Stimulated activated effector memory CD8-positive, alpha-beta T cell treated with anti-CD3 and anti-CD28 coated beads, Interleukin-12 subunit alpha, Interleukin-12 subunit beta, amount 100 ng/mL, for 72 hours (primary cell): ENCODE results near the gene GDNF.
A peak's percentile ranks its signal among the peaks of the same experiment; 100 is the strongest.

Experiments used
- ATAC-seq: fragments of 150-1000 bp; cut with Tn5 transposase; 2 replicates; pipeline ENCODE4 v1.10.0; 2021
- DNase-seq, 2 donors: peaks; one replicate each; pipeline ENCODE4 v3.0.0; 2021 to 2022; ENCODE audit warnings: low spot score in 2 of 2
- H3K27ac Mint-ChIP-seq: one replicate; pipeline ENCODE4 v1.8.0; 2022; ENCODE audit warnings: mild to moderate bottlenecking, mixed read lengths
- H3K36me3 Mint-ChIP-seq: one replicate; pipeline ENCODE4 v1.8.0; 2022; ENCODE audit warnings: mild to moderate bottlenecking, mixed read lengths
- H3K4me1 Mint-ChIP-seq: one replicate; pipeline ENCODE4 v1.8.0; 2022; ENCODE audit warnings: mixed read lengths
- H3K4me3 Mint-ChIP-seq: one replicate; pipeline ENCODE4 v1.8.0; 2022; ENCODE audit warnings: mild to moderate bottlenecking, mixed read lengths
- H3K9me3 Mint-ChIP-seq: one replicate; pipeline ENCODE4 v1.8.0; 2022; ENCODE audit warnings: mixed read lengths

GDNF gene

GRCh38 chr5:37836592-37837413, 3.0 kb downstream of the GDNF start:
- DNase-seq (no peak), ATAC-seq (peak; percentile 9)
- Mint-ChIP-seq H3K36me3 (no peaks in the 10 kb centered on the region), H3K9me3 (no peaks in the 10 kb centered on the region), H3K27ac (no peak overlapping the region), H3K4me3 (peak overlapping the region; percentile 66), H3K4me1 (peaks cover 26% of the 10 kb centered on the region)

DNA sequence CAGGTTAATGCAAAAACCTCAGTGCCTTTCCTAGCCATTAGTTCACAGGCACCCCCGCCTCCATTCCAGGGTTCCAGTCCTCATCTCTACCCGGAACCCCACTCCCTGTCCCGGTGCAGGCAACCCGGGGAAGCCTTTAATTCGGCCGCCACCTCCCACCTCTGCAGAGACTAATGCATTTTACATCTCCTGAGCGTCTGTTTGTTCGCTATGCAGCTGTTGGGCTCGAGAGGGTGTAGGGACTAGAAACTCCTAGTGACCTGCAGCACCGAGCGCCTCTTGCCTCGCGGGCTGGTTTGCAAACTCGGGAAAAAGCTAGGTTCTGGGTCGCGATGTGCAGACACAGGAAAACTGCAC, 3.6 kb downstream of the GDNF start:
- Mint-ChIP-seq H3K4me3 (peak overlapping the region; percentile 66), H3K9me3 (no peaks in the 10 kb centered on the region), H3K4me1 (peaks cover 26% of the 10 kb centered on the region), H3K36me3 (no peaks in the 10 kb centered on the region), H3K27ac (no peak overlapping the region)
- ATAC-seq: no peak
- DNase-seq: no peak

- Mint-ChIP-seq H3K4me3 (no peak overlapping the region), H3K27ac (no peak overlapping the region), H3K4me1 (peaks cover 26% of the 10 kb centered on the region), H3K36me3 (no peaks in the 10 kb centered on the region), H3K9me3 (no peaks in the 10 kb centered on the region)
- ATAC-seq (no peak), DNase-seq (no peak)
These were observed 4.4 kb downstream of the GDNF start for GRCh38 chr5:37835380-37835973.

DNA sequence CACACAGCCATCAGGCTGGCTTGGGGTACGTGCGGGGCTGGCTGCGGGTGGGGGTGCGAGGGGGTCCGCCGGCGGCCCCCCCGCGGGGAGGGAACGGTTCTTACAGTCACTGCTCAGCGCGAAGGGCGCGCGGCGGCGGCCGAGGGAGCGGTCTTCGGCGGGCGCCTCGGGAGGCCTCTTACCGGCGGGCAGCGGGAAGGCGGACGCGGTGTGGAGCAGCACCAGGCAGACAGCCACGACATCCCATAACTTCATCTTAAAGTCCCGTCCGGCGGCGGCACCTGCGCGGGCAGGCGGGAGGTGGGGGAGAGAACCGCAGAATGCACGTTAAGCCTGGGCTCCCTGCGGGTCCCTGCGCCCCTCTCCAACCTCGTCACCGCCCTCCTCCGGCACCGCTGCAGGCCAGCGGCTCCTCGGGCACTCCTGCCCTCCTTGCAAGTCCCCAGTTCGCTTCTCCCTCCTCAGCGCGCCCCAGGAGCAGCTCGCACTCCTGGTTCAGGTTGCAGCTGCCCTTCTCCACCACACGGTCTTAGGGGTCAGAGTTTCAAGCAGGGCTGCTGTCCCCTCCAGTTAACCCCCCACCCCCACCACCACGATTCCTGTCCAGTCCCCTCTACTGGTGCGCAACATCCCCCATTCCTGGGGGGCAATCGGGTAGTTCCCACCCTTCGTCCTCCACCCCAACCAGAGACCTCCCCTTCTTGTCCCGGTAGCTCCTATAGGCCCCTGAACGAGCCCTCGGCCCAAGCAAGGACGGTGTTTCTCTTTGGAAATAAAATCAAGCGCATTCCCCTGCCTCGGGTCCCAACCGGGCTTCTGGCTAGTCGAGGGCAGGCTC, 5.1 kb downstream of the GDNF start:
- H3K9me3 Mint-ChIP-seq: no peaks in the 10 kb centered on the region
- no peaks in the 10 kb centered on the region for H3K36me3 Mint-ChIP-seq
- H3K27ac Mint-ChIP-seq: no peak overlapping the region
- H3K4me3 Mint-ChIP-seq: no peak overlapping the region
- ATAC-seq: no peak
- DNase-seq: no peak
- peaks cover 26% of the 10 kb centered on the region for H3K4me1 Mint-ChIP-seq

DNA sequence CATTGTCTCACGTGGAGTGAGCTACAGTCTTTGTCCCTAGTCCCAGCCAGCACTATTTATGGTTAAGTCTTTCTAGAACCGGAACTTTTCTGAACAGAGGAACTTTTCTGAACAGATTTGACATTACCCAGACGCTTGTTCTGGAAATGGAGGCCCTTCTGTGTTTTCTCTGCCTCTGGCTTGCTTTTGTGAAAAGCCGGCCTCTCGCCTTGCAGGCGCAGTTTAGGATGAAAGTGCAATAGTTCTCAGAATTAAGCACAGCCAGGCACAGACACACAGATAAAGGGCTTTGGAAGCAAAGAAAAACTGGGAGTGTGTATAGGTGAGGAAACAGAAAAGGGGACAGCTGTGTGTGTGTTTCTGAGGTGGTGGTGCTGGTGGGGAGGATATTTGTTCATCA, 5.9 kb downstream of the GDNF start:
- Mint-ChIP-seq H3K9me3 (no peaks in the 10 kb centered on the region), H3K27ac (no peak overlapping the region), H3K4me1 (peaks cover 26% of the 10 kb centered on the region), H3K36me3 (no peaks in the 10 kb centered on the region), H3K4me3 (no peak overlapping the region)
- ATAC-seq: no peak
- DNase-seq: no peak

DNA sequence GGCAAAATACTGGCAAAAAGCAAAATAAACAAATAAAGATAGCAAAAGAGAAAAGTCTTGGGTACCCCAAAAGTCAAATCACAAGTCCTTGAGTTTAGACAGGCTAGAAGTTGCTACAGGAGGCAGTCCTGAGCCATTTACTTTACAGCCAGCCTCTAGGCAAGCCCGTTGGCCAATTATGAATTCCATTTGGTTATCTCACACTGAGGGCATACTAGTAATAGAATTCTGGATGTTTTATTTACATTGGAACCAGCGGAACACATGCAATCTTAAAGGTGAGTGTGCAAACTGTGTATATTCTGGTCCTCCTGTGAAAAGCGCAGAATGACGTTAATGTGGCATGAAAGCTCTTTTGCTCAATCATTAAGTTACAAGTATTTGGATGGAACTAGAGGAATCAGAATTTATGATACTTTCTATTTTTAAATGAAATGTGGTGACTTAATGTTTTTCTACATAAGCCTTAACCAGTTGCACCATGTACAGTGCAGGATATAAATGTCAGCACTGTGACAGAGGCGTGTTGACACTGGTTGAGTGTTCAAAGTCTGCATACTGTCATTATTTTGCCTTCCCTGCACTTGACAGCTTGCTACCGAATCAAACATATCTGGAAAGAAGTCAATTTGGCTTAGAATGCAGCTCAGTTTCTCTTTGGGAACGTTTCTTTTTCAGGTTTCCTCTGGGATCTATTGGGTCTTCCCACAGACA, 7.9 kb downstream of the GDNF start:
- no peaks in the 10 kb centered on the region for H3K36me3 Mint-ChIP-seq
- H3K27ac Mint-ChIP-seq: no peak overlapping the region
- DNase-seq (no peak), ATAC-seq (no peak)
- H3K4me3 Mint-ChIP-seq: no peak overlapping the region
- H3K4me1 Mint-ChIP-seq: peaks cover 8% of the 10 kb centered on the region
- H3K9me3 Mint-ChIP-seq: no peaks in the 10 kb centered on the region

DNA sequence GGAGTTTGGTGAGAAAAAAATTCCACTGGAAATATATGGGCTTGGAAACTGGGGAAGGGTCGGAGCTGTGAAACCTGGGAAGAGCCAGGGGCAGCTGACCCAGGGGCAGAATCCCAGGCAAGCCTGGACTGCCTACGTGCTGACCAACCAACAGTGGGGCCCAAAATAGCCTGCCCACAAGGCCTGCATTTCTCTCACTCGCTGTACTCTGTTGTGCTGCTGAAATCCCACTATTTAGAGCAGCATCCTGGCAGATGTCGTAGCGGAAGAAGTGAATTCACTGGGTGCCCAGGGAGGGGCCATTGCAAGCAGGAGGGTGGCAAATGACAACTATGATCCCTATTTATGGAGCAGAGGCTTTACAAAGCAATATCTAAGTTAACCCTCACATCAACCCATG, 9.5 kb downstream of the GDNF start:
- no peaks in the 10 kb centered on the region for H3K36me3 Mint-ChIP-seq
- no peak for ATAC-seq
- H3K4me1 Mint-ChIP-seq: peaks cover 6% of the 10 kb centered on the region
- no peak overlapping the region for H3K27ac Mint-ChIP-seq
- H3K4me3 Mint-ChIP-seq: no peak overlapping the region
- no peaks in the 10 kb centered on the region for H3K9me3 Mint-ChIP-seq
- DNase-seq: no peak

DNA sequence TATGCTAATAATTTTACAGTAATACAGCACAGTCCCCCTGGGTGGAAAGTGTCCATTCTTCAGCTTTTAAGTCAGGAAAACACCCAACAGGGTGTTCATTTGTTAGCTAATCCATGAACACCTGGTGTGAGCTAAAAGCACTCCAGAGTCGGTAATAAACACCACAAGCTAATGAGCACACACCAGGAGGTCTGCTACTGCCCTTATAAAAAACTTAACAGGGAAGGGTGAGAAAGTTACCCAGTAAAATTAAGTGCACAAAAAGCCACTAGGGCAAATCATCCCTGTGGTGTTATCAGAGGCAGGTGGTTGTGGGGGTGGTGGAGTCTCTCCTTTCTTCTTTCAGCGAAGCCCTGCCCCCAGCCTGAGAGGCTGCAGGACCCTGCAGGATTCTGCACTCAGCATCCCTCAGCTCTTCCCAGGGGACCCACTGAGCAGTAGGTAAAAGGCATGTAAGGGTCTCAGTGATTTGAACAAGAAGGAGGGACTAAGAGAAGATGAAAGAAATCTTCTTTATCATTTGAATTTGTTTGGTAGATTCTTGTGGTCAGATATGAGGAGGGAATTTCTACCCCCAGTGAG, 14.4 kb downstream of the GDNF start:
- H3K4me1 Mint-ChIP-seq: no peaks in the 10 kb centered on the region
- DNase-seq (no peak), ATAC-seq (no peak)
- no peaks in the 10 kb centered on the region for H3K36me3 Mint-ChIP-seq
- H3K9me3 Mint-ChIP-seq: no peaks in the 10 kb centered on the region
- H3K4me3 Mint-ChIP-seq: no peak overlapping the region
- H3K27ac Mint-ChIP-seq: no peak overlapping the region

DNA sequence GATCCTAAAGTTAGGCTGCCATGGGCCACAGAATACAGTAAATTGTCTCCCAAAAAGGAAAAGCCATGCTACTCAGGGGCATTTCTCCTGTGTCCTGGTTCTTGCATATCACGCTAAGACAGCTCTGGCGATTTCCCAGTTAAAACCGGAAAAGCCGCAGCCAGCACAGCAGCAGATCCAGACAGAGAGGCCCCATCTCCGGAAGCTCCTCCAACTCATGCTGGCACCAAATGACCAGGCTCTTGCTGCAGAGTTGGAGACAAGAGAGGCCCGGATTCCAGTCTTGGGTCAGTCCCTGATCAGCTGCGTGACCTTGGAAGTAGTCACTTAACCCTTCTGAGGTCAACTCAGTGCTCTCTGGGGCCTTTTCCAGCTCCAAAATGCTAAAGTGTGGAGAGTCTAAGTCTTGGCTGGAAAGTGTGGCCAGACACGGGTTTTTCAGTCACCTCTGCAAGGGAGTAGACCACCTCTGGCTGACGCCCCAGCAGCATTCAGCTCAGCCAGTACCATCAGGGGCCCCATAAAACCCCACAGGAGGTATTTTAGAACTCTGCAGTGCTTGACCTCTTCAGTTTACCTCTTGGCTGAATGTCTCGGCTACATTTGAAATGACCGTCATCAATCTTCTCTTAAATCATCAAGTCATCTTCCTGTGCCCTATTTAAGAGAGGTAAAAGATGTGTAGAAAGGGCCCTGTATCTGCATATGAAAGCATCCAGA, 16.2 kb downstream of the GDNF start:
- DNase-seq (no peak), ATAC-seq (no peak)
- H3K9me3 Mint-ChIP-seq: no peaks in the 10 kb centered on the region
- H3K36me3 Mint-ChIP-seq: no peaks in the 10 kb centered on the region
- no peak overlapping the region for H3K27ac Mint-ChIP-seq
- no peak overlapping the region for H3K4me3 Mint-ChIP-seq
- H3K4me1 Mint-ChIP-seq: no peaks in the 10 kb centered on the region

- Mint-ChIP-seq H3K4me3 (no peak overlapping the region), H3K36me3 (no peaks in the 10 kb centered on the region), H3K4me1 (no peaks in the 10 kb centered on the region), H3K9me3 (no peaks in the 10 kb centered on the region), H3K27ac (no peak overlapping the region)
- ATAC-seq (no peak), DNase-seq (no peak)
These were observed 23.0 kb downstream of the GDNF start for GRCh38 chr5:37816883-37817282.

GRCh38 chr5:37816331-37816730, 23.5 kb downstream of the GDNF start:
- no peaks in the 10 kb centered on the region for H3K9me3 Mint-ChIP-seq
- no peak overlapping the region for H3K27ac Mint-ChIP-seq

DNA sequence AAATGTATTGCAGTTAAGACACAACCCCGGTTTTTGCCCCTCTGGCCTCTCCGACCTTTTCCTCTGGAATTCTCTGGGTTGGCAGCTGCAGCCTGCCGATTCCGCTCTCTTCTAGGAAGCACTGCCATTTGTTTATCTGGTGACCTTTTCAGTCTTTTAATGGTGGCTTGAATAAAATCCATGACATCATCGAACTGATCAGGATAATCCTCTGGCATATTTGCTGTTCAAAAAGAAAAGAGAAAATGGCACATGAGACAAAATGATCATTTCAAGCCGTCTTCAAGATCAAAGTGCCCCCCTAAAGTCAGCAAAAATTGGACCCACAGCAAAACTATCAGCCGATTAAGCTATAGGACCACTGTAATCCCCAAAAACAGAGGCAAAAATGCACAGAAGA, 23.9 kb downstream of the GDNF start:
- Mint-ChIP-seq H3K36me3 (no peaks in the 10 kb centered on the region), H3K4me3 (no peak overlapping the region), H3K27ac (no peak overlapping the region), H3K9me3 (no peaks in the 10 kb centered on the region), H3K4me1 (no peaks in the 10 kb centered on the region)
- ATAC-seq (no peak), DNase-seq (no peak)

More at GRCh38 chr5:37816331-37816730, 23.5 kb downstream of the GDNF start:
- ATAC-seq: no peak
- Mint-ChIP-seq H3K36me3 (no peaks in the 10 kb centered on the region), H3K4me1 (no peaks in the 10 kb centered on the region), H3K4me3 (no peak overlapping the region)
- no peak for DNase-seq

GRCh38 chr5:37814699-37815098, 25.1 kb downstream of the GDNF start:
- Mint-ChIP-seq H3K27ac (no peak overlapping the region), H3K4me3 (no peak overlapping the region), H3K4me1 (no peaks in the 10 kb centered on the region), H3K36me3 (no peaks in the 10 kb centered on the region), H3K9me3 (no peaks in the 10 kb centered on the region)
- ATAC-seq (no peak), DNase-seq (no peak)

GRCh38 chr5:37812365-37812764, 27.5 kb downstream of the GDNF start:
- Mint-ChIP-seq H3K27ac (no peak overlapping the region), H3K4me3 (no peak overlapping the region), H3K36me3 (no peaks in the 10 kb centered on the region), H3K4me1 (no peaks in the 10 kb centered on the region), H3K9me3 (no peaks in the 10 kb centered on the region)
- ATAC-seq: no peak
- no peak for DNase-seq
